HG03095 (cell line): ENCODE measurements around the gene PTGES3.
A peak's percentile ranks its signal among the peaks of the same experiment; 100 is the strongest.
"Not testable (repeated sequence)": the region's sequence is repeated elsewhere in the genome, so short reads cannot be mapped to it uniquely, and the experiment has no call there.

Experiments used
- ATAC-seq: cut with Tn5 transposase; IDR thresholded peaks from one replicate; pipeline ENCODE4 v1.9.1; 2021; ENCODE audit warnings: moderate library complexity; ENCODE audit not compliant: unreplicated experiment

PTGES3 gene

GRCh38 chr12:56657416-56658379 is 30.4 kb downstream of the PTGES3 start:
- ATAC-seq, result no peak

- ATAC-seq, result not testable (repeated sequence)
Observed at GRCh38 chr12:56653781-56654180, 34.3 kb downstream of the PTGES3 start.

GRCh38 chr12:56648023-56648422 is 40.1 kb downstream of the PTGES3 start:
- ATAC-seq, result not testable (repeated sequence)

GRCh38 chr12:56645717-56646446 is 42.2 kb downstream of the PTGES3 start, which contains the start of gene ATP5F1B:
Gene ATP5F1B, minus strand, starts transcription at chr12:56645984. Its CDS starts 21 bp downstream, at chr12:56645963.
- ATAC-seq, result peak; percentile 97

- ATAC-seq, result no peak
Observed at GRCh38 chr12:56645201-56645716, 42.8 kb downstream of the PTGES3 start.

GRCh38 chr12:56644654-56645053 is 43.4 kb downstream of the PTGES3 start:
- ATAC-seq, result no peak

- no peak for ATAC-seq
Observed at GRCh38 chr12:56641219-56641618, 46.9 kb downstream of the PTGES3 start.

GRCh38 chr12:56637621-56638020 is 50.5 kb downstream of the PTGES3 start:
- ATAC-seq, result no peak

- ATAC-seq, result peak; percentile 42
Observed at GRCh38 chr12:56636675-56637540, 51.2 kb downstream of the PTGES3 start.

GRCh38 chr12:56635806-56636674 is 52.0 kb downstream of the PTGES3 start:
- ATAC-seq, result peak; percentile 46

GRCh38 chr12:56634837-56635791 is 53.0 kb downstream of the PTGES3 start:
- peak; percentile 20 for ATAC-seq

GRCh38 chr12:56634242-56634836 is 53.7 kb downstream of the PTGES3 start:
- no peak for ATAC-seq

GRCh38 chr12:56633468-56634241 is 54.4 kb downstream of the PTGES3 start:
- ATAC-seq, result no peak

- no peak for ATAC-seq
Observed at GRCh38 chr12:56632701-56633467, 55.2 kb downstream of the PTGES3 start.

- no peak for ATAC-seq
Observed at GRCh38 chr12:56631790-56632700, 56.0 kb downstream of the PTGES3 start.
